ENCODE data around the gene PACSIN2.

Gene PACSIN2

GRCh38 chr22:42857845-42858481 lies 157.0 kb downstream of the PACSIN2 start:
- DNase-seq (ENCODE audit: low read depth in 2 of 2), result no peak

- DNase-seq (ENCODE audit: low read depth in 2 of 2), result peak; percentile 89
These were observed 157.9 kb downstream of the PACSIN2 start, which contains the start of gene ARFGAP3 for GRCh38 chr22:42856865-42857704. Gene ARFGAP3, minus strand, starts transcription at chr22:42857273. Its CDS starts 91 bp downstream, at chr22:42857182.

- peak; percentile 27 to 33 for DNase-seq (ENCODE audit: low read depth in 2 of 2)
These were observed 158.6 kb downstream of the PACSIN2 start for GRCh38 chr22:42856179-42856864.

GRCh38 chr22:42855721-42856120 lies 159.2 kb downstream of the PACSIN2 start:
- DNase-seq (ENCODE audit: low read depth in 2 of 2), result no peak

- DNase-seq (ENCODE audit: low read depth in 2 of 2), result no peak
These were observed 159.7 kb downstream of the PACSIN2 start for GRCh38 chr22:42855211-42855610.

GRCh38 chr22:42848941-42849550 lies 165.9 kb downstream of the PACSIN2 start:
- DNase-seq (ENCODE audit: low read depth in 2 of 2), result no peak

- DNase-seq (ENCODE audit: low read depth in 2 of 2), result no peak
These were observed 167.8 kb downstream of the PACSIN2 start for GRCh38 chr22:42847110-42847509.

- DNase-seq (ENCODE audit: low read depth in 2 of 2), result no peak
These were observed 170.2 kb downstream of the PACSIN2 start for GRCh38 chr22:42844756-42845155.

- DNase-seq (ENCODE audit: low read depth in 2 of 2), result no peak
These were observed 172.1 kb downstream of the PACSIN2 start for GRCh38 chr22:42842658-42843370.

GRCh38 chr22:42841444-42841843 lies 173.5 kb downstream of the PACSIN2 start:
- DNase-seq (ENCODE audit: low read depth in 2 of 2), result no peak

- DNase-seq (ENCODE audit: low read depth in 2 of 2), result no peak
These were observed 177.4 kb downstream of the PACSIN2 start for GRCh38 chr22:42837556-42837955.

- DNase-seq (ENCODE audit: low read depth in 2 of 2), result no peak
These were observed 178.9 kb downstream of the PACSIN2 start for GRCh38 chr22:42836026-42836425.

GRCh38 chr22:42834177-42834949 lies 180.6 kb downstream of the PACSIN2 start:
- no peak for DNase-seq (ENCODE audit: low read depth in 2 of 2)

- no peak for DNase-seq (ENCODE audit: low read depth in 2 of 2)
These were observed 181.8 kb downstream of the PACSIN2 start for GRCh38 chr22:42833104-42833503.

GRCh38 chr22:42831712-42832111 lies 183.2 kb downstream of the PACSIN2 start:
- DNase-seq (ENCODE audit: low read depth in 2 of 2), result no peak

GRCh38 chr22:42830161-42830560 lies 184.8 kb downstream of the PACSIN2 start:
- no peak for DNase-seq (ENCODE audit: low read depth in 2 of 2)

GRCh38 chr22:42829302-42829701 lies 185.6 kb downstream of the PACSIN2 start:
- DNase-seq (ENCODE audit: low read depth in 2 of 2), result no peak

GRCh38 chr22:42825796-42826195 lies 189.2 kb downstream of the PACSIN2 start:
- no peak for DNase-seq (ENCODE audit: low read depth in 2 of 2)

- DNase-seq (ENCODE audit: low read depth in 2 of 2), result no peak
These were observed 193.6 kb downstream of the PACSIN2 start for GRCh38 chr22:42821386-42821785.

GRCh38 chr22:42820045-42820763 lies 194.7 kb downstream of the PACSIN2 start:
- no peak for DNase-seq (ENCODE audit: low read depth in 2 of 2)
